HG02678 (cell line): ENCODE results near the gene CEACAM3.

ENCODE experiments used
- ATAC-seq: cut with Tn5 transposase; IDR thresholded peaks from one replicate; pipeline ENCODE4 v1.9.1; 2021; ENCODE audit warnings: mild to moderate bottlenecking, moderate library complexity; ENCODE audit not compliant: unreplicated experiment

Gene CEACAM3

GRCh38 chr19:41792513-41793413, 3.6 kb upstream of the CEACAM3 start:
- ATAC-seq, result no peak

- ATAC-seq, result no peak
These were observed 3.0 kb upstream of the CEACAM3 start for GRCh38 chr19:41793414-41793727.

GRCh38 chr19:41795031-41795461, 1.3 kb upstream of the CEACAM3 start:
- ATAC-seq, result no peak

- ATAC-seq, result no peak
These were observed 514 bp downstream of the CEACAM3 start for GRCh38 chr19:41796901-41797300.

- no peak for ATAC-seq
These were observed 3.1 kb downstream of the CEACAM3 start for GRCh38 chr19:41799444-41800000.

- ATAC-seq, result no peak
These were observed 4.6 kb downstream of the CEACAM3 start for GRCh38 chr19:41801031-41801430.

- ATAC-seq, result no peak
These were observed 5.4 kb downstream of the CEACAM3 start for GRCh38 chr19:41801792-41802211.

GRCh38 chr19:41802770-41803169, 6.4 kb downstream of the CEACAM3 start:
- ATAC-seq, result no peak

- ATAC-seq, result no peak
These were observed 7.9 kb downstream of the CEACAM3 start for GRCh38 chr19:41804336-41804735.

- ATAC-seq, result no peak
These were observed 10.8 kb downstream of the CEACAM3 start for GRCh38 chr19:41807176-41807575.

GRCh38 chr19:41808663-41809566, 12.5 kb downstream of the CEACAM3 start:
- ATAC-seq, result no peak

GRCh38 chr19:41810301-41810700, 13.9 kb downstream of the CEACAM3 start:
- no peak for ATAC-seq

GRCh38 chr19:41811036-41811435, 14.6 kb downstream of the CEACAM3 start:
- no peak for ATAC-seq

GRCh38 chr19:41811981-41812380, 15.6 kb downstream of the CEACAM3 start:
- no peak for ATAC-seq

- ATAC-seq, result no peak
These were observed 17.5 kb downstream of the CEACAM3 start for GRCh38 chr19:41813911-41814310.

- no peak for ATAC-seq
These were observed 18.9 kb downstream of the CEACAM3 start for GRCh38 chr19:41815301-41815700.

- no peak for ATAC-seq
These were observed 20.4 kb downstream of the CEACAM3 start for GRCh38 chr19:41816761-41817160.

- no peak for ATAC-seq
These were observed 24.8 kb downstream of the CEACAM3 start for GRCh38 chr19:41821003-41821735.

- no peak for ATAC-seq
These were observed 41.8 kb downstream of the CEACAM3 start for GRCh38 chr19:41837981-41838708.

GRCh38 chr19:41839211-41839610, 42.8 kb downstream of the CEACAM3 start:
- no peak for ATAC-seq
